ENCODE data around the gene PPT1. TPM values are rescaled to one million over a fixed set of nuclear protein-coding genes. Genes with fewer than 3 reads are reported as not detected.

The PPT1 gene
- total and polyA plus RNA-seq, 2 of the 8 experiments (the other 6 are each of a cell fraction or from before 2014, with no cell fraction given) = 77.1 to 150 TPM

- TF ChIP-seq SIX5 (IDR thresholded peaks at IDR 0.05; ENCODE audit: low read depth, low read length) = no peak
Measured at GRCh38 chr1:40067023-40067422, 30.0 kb downstream of the PPT1 start (continued).

All from H1 (cell line).